Stimulated activated CD4-positive, alpha-beta T cell treated with anti-CD3 and anti-CD28 coated beads, Interleukin-15, amount 100 ng/mL, for 48 hours (primary cell): ENCODE results near the gene RHBDL1.
"Not testable (repeated sequence)": the region's sequence is repeated elsewhere in the genome, so short reads cannot be mapped to it uniquely, and the experiment has no call there.

Source experiments
- DNase-seq, 2 donors: peaks; one replicate each; pipeline ENCODE4 v3.0.0-alpha.2; 2020; ENCODE audit warnings: low read depth in 2 of 2

RHBDL1 gene

GRCh38 chr16:684961-685696 lies 9.7 kb downstream of the RHBDL1 start:
- DNase-seq: no peak

- DNase-seq: no peak
These were observed 10.5 kb downstream of the RHBDL1 start for GRCh38 chr16:685967-686366.

GRCh38 chr16:686459-687260 lies 11.2 kb downstream of the RHBDL1 start:
- DNase-seq: no peak

GRCh38 chr16:687499-687898 lies 12.0 kb downstream of the RHBDL1 start:
- DNase-seq: no peak

DNA sequence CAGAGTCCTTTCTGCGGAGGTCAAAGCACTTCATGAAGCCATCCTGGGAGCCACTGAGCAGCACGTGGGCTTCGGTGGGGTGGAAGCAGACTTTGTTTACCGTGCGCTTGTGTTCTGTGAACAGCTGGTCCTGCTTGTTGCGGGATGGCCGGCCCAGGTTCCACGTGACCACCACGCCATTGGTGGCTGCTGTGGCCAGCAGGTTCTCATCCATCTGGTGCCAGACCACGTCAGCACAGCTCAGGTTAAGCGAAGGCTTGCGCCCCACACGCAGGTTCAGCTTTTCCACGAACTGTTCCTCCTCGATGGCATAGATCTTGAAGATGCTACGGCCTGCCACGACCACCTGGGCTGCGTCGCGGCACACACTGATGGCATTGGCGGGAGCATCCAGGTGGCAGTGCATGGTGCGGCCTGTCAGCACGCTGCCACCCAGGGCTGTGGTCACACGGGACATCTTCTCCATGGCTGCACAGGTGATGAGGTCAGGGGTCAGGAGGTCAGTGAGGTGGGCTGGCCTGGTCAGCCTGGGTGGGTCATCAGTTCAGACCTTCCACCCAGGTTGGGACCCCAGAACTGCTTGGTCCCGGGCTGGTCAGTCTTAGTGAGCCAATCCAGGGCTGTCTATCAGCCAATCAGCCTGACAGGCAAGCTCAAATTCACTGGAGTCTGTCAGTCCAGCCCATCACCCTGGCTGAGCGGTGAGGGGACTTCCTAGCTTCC lies 13.9 kb downstream of the RHBDL1 start:
- no peak for DNase-seq

DNA sequence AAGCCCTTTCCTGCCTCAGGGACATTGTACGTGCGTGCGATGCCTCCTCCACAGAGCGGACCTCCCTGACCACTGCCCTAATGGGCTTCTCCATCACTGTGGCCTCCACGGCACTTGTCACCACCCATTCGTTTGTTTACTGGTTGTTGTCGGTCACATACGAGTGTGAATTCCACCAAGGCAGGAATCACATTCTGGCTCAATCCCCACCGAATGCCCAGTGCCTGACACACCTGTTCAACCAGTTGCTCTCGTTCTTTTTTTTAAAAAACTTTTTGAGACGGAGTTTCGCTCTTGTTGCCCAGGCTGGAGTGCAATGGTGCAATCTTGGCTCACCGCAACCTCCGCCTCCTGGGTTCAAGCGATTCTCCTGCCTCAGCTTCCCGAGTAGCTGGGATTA lies 15.8 kb downstream of the RHBDL1 start:
- not testable (repeated sequence) for DNase-seq

DNA sequence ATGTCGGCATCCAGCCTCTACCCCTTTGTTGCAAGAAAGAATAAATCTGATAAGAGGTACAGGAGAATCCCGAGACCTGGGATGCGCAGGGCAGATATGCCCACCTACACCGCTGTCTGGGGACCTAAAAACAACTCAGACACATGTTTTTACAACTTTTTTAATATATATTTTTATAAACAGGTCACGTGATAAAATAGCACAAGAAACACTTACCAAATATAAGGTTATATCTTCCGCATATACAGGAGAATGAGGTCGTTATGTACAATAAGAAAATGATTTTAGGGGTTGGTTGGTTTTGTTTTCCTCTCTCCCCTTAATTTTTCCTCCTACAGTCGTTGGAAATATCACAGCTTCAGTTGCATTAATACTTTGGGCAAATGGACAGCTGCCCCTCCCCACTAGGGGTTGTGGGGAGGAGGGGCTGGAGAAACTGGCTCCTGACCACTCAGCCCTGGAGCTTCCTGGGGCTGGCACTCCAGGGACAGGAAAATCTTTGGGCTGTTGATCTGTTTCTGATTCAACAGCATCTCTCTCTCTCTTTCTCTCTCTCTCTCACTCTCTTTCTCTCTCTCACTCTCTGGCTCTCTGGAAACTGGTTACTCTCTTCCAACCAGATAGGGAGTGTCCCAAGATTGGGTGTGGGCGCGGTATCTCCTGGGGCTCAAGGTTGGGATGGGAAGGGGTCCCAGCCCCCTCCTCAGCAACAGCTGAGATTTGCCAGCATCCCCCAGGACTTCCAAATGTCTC lies 17.1 kb downstream of the RHBDL1 start:
- DNase-seq: no peak

- DNase-seq: no peak
These were observed 17.9 kb downstream of the RHBDL1 start for GRCh38 chr16:693364-693763.

GRCh38 chr16:693766-694165 lies 18.3 kb downstream of the RHBDL1 start:
- no peak for DNase-seq

GRCh38 chr16:694187-694862 lies 18.9 kb downstream of the RHBDL1 start:
- no peak for DNase-seq

DNA sequence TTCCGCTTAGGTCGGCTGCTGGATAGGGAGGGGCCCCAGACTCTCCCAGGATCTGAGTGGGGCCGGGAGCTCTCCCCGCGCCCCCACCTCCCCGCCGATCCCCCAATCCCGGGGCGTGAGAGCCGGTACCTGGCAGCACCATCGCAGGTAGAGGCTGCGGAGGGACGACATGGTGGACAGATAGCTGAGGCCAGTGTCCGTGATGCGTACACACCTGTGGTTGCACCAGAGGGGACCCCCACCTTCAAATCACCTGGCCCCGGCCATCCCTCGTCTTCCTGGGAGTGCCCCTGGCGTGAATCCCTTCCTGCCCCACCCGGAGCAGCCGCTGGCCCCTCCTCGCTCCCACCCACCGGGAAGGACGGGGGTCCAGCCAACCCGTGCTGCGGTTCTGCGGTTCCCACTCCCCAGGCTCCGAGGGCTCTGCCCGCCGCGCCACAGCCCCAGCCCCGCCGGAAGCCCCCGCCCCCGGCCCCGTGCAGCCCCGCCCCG lies 19.4 kb downstream of the RHBDL1 start:
- no peak for DNase-seq

GRCh38 chr16:695355-696089 lies 20.1 kb downstream of the RHBDL1 start:
- peak in 1 of 2 donors; percentile 73 for DNase-seq

DNA sequence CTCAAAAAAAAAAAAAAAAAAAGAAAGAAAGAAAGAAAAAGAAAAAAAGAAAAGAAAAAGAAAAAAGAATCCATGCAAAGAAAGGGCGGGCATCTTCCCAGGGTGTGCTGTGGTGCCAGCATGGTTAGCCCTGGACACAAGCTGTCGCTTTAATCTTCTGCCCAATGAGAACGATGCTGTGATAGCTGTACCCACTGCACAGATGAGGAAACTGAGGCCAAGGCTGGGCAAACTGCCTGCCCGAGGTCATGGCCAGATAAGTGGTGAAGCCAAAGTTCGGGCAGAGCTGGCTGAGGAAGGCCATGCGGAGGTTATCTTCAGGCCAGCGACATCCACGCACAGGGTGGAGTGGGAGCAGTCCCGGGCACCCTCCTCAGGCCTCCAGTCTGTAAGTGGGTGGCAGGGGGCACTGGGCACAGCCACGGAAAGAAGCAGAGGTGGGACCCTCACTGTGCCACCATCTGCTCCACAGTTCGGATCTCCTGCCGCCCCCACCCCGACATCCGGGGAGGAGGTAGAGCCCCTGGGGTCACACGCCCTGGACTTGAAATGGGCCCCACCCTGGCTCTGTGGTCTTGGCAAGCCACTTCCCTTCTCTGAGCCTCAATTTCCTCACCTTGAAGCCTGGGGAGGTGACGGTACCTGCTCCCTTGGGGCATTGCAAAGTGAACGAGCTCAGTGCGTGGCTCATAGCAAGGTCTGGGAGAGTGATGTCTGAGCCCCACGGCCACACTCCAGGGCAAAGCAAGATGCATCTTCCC lies 23.6 kb downstream of the RHBDL1 start:
- DNase-seq: no peak

DNA sequence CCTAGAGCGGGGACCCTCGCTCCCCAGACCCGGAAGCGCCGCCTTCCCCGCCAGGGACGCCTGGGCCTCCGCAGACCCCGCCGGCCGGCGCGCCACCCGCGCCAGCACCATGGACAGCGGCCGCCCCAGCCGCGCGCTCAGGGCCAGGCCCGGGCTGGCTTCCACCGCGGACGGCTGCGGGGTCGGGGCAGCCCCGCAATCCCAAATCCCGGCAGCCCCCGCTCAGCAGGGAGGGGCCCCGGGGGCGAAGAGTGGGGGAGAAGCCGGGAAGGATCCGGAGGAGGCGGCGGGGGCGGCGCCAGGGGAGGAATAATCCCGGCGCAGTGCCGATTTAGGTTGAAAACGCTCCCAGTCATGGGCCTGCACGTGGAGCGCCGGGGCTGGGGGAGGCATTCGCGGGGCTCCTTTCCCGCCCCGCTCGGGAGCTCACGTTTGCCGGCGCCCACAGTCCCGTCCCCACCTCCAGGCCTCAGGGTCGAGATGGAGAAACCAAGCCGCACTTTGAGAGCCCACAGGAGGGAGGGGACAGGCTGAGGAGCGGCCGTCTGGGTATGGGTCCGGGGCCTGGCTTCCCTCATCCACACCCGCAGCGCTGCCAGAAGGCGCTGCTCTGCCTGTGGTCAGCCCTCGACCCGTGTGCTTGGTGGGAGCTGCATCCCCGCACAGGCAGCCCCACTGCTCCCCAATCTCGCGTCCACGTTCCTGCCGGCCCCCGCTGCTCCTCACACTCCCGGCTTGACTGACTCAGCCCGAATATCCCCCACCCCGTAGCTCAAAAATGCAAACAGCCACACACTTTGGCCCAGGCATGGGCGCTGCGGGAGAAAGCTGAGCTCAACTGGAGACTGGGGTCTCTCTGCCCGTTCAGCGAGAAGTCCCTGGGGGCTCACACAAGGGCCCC lies 25.5 kb downstream of the RHBDL1 start:
- no peak for DNase-seq

DNA sequence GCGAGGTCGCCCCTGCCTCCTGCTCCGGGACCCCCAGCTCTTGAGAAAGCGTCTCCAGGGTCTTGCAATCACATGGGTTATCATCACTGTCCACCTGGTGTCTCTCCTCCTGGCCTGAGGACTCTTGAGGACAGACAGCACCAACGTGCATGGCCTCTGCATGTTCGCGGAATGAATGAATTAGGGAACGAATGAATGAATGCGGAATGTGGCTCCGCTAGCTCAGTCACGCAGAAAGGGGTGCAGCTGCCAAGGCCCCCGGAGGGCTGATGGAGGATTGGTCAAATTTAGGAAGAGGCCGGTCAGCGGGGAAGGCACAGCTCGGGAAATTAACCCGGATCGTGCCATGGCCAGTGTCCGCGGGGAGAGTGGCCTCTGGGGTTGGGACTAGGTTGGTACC lies 26.9 kb downstream of the RHBDL1 start:
- DNase-seq: no peak

DNA sequence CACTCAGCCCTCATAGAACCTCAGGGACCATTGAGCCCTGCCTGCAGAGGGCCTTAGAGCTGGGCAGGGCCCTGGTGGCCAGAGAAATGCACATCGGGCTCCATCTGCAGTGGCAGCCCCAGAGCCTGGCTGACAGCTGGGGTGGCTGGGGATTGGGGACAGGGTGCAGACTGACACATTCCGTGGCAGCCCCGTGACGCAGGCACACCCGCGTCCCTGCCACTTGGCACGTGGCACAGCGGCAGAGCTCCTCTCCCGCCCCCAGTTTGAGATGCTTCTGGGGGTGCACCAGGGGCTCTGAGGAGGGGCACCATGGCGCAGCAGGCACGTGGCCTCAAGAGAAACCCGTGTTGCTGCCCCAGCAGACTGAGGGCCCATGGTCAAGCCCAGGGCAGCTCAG lies 27.9 kb downstream of the RHBDL1 start:
- no peak for DNase-seq

DNA sequence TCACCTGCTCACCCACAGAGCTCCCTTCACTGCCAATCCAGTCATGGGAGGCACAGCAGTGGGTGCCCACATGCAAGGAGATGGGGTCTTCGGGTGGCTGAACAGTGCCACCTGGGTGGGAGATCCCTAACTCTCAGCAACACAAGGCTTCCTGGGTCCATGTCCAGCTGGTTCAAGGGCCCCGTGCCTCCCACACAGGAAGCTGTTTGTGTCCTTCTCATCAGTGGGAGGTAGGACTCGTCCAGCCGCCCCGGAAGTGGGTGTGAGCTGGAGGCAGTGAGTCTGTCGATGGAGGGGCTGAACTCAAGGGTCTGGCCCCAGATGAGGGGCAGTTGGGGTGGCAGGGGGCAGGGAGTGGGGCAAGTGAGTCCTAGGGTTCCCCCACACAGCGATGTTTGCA lies 28.6 kb downstream of the RHBDL1 start:
- DNase-seq: no peak

DNA sequence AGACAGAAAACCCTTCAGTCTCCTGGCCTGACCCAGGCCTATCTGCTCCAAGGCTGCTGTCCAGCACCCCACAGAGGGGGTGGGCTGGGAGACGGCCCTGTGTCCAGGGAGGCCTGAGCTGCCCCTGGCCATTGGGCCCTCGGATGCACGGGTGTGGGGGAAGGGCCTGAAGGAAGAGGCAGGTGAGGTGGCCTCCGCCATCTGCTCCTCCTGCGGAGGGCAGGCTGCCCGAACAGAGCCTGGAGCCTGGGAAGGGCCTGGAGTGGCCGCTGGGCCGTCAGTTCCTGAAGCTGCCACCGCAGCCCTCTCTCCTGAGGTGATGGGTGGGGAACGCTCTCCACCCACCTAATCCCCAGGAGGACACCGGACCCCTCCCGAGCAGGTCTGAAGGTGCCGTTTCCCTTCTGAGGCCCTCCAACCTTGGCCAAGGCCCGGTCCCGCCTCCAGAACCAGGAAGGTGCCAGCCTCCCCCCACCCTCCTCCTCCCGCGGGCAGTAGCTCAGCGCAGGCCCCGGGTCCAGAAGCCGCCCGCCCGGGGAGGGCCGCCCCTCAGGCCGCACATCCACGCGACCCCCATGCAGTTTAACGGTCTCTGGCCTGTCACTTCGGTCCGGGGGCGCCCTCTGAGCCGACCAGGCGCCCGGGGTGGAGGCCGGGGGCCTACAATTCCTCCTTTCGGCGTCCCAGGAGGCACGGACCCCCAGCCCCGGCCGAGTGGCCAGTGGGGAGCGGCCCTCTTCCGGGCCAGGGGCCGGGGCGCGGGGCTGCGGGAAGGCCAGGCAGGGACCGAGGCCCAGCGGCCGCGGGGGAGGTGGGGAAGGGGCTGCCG lies 29.3 kb downstream of the RHBDL1 start:
- DNase-seq: no peak
